Neural progenitor cell (in vitro differentiated cells): ENCODE results near the gene BMP15. TPM values are rescaled to one million over a fixed set of nuclear protein-coding genes. Genes with fewer than 3 reads are reported as not detected.

Experiments
- DNase-seq: peaks from one replicate; pipeline ENCODE4 v3.0.0-alpha.2; 2016; ENCODE audit warnings: low spot score
- H2AFZ ChIP-seq: fragments of 200-600 bp; sonication (generic); replicated peaks from 2 replicates; pipeline ENCODE4 v1.6.1; 2016; ENCODE audit warnings: antibody characterized with exemption
- H3F3A ChIP-seq: fragments of 200-600 bp; sonication (generic); 2 replicates; pipeline ENCODE4 v1.6.1; 2016; ENCODE audit warnings: antibody characterized with exemption, low read depth
- H3K27ac ChIP-seq: fragments of 200-600 bp; sonication (generic); 2 replicates; pipeline ENCODE4 v1.5.1; 2016; ENCODE audit warnings: mild to moderate bottlenecking
- H3K27me3 ChIP-seq: fragments of 200-600 bp; sonication (generic); 2 replicates; pipeline ENCODE4 v1.6.1; 2016; ENCODE audit warnings: mild to moderate bottlenecking, moderate library complexity
- H3K36me3 ChIP-seq: fragments of 200-600 bp; sonication (generic); 2 replicates; pipeline ENCODE4 v1.5.1; 2016
- H3K4me1 ChIP-seq: fragments of 200-600 bp; sonication (generic); 2 replicates; pipeline ENCODE4 v1.6.1; 2016; ENCODE audit warnings: mixed run types
- H3K4me2 ChIP-seq: fragments of 200-600 bp; sonication (generic); 2 replicates; pipeline ENCODE4 v1.6.1; 2016
- H3K4me3 ChIP-seq: fragments of 200-600 bp; sonication (generic); 2 replicates; pipeline ENCODE4 v1.5.1; 2016
- H3K79me2 ChIP-seq: fragments of 200-600 bp; sonication (generic); 2 replicates; pipeline ENCODE4 v1.6.1; 2016; ENCODE audit warnings: low read depth
- H3K9ac ChIP-seq: fragments of 200-600 bp; sonication (generic); 2 replicates; pipeline ENCODE4 v1.6.1; 2016
- H3K9me3 ChIP-seq: fragments of 200-600 bp; sonication (generic); 2 replicates; pipeline ENCODE4 v1.5.1; 2016; ENCODE audit warnings: low read depth
- H4K20me1 ChIP-seq: fragments of 200-600 bp; sonication (generic); 2 replicates; pipeline ENCODE4 v1.6.1; 2016; ENCODE audit warnings: low read depth
- H3K27ac Mint-ChIP-seq: 3 replicates; pipeline ENCODE4 v1.8.0; 2021; ENCODE audit warnings: mixed read lengths
- H3K27me3 Mint-ChIP-seq: 2 replicates; pipeline ENCODE4 v1.8.0; 2022; ENCODE audit warnings: low read depth, mild to moderate bottlenecking, inconsistent platforms, moderate library complexity, mixed read lengths; ENCODE audit not compliant: insufficient read depth
- H3K36me3 Mint-ChIP-seq: 3 replicates; pipeline ENCODE4 v1.8.0; 2021; ENCODE audit warnings: mixed read lengths
- H3K4me1 Mint-ChIP-seq: 3 replicates; pipeline ENCODE4 v1.8.0; 2021; ENCODE audit warnings: mixed read lengths
- H3K4me3 Mint-ChIP-seq: 3 replicates; pipeline ENCODE4 v1.8.0; 2021; ENCODE audit warnings: mild to moderate bottlenecking, moderate library complexity, mixed read lengths
- H3K9me3 Mint-ChIP-seq: 3 replicates; pipeline ENCODE4 v1.8.0; 2020; ENCODE audit warnings: mixed read lengths
- CTCF ChIP-seq: fragments of 200-600 bp; sonication (generic); IDR thresholded peaks from 2 replicates; pipeline ENCODE4 v1.5.1; 2017; ENCODE audit warnings: antibody characterized with exemption, mild to moderate bottlenecking
- EZH2 ChIP-seq: fragments of 200-600 bp; sonication (generic); IDR thresholded peaks from 2 replicates; pipeline ENCODE4 v1.6.1; 2017; ENCODE audit warnings: antibody characterized with exemption, mild to moderate bottlenecking, moderate library complexity
- EZH2phosphoT487 ChIP-seq: fragments of 200-600 bp; sonication (generic); IDR thresholded peaks from 2 replicates; pipeline ENCODE4 v1.6.1; 2017; ENCODE audit warnings: antibody characterized with exemption
- total RNA-seq: library from RNA; depleted of rRNA; stranded (reverse); fragments of >200 nt; gene quantifications from 2 replicates; pipeline ENCODE4 v1.2.3, GENCODE V29; 2015; ENCODE audit warnings: low replicate concordance

BMP15 gene
- total RNA-seq, 1 donor from 2014 or later: not detected

GRCh38 chrX:50913520-50913919, 3.0 kb downstream of the BMP15 start:
- no peaks in the 10 kb centered on the region for H3K27me3 Mint-ChIP-seq
- no peak for DNase-seq

GRCh38 chrX:50920132-50920531, 9.6 kb downstream of the BMP15 start:
- peak; percentile 22 for DNase-seq
- Mint-ChIP-seq H3K4me3 (no peak overlapping the region), H3K36me3 (no peaks in the 10 kb centered on the region), H3K27ac (no peak overlapping the region), H3K9me3 (peaks cover 10% of the 10 kb centered on the region), H3K4me1 (no peaks in the 10 kb centered on the region), H3K27me3 (no peaks in the 10 kb centered on the region)
- H3K79me2 ChIP-seq: no peaks in the 10 kb centered on the region
- no peak overlapping the region for H3K27ac ChIP-seq
- no peaks in the 10 kb centered on the region for H4K20me1 ChIP-seq
- H2AFZ ChIP-seq: no peak overlapping the region
- no peaks in the 10 kb centered on the region for H3K4me1 ChIP-seq
- no peaks in the 10 kb centered on the region for H3K36me3 ChIP-seq
- H3F3A ChIP-seq: no peaks in the 10 kb centered on the region
- no peaks in the 10 kb centered on the region for H3K27me3 ChIP-seq
- H3K4me2 ChIP-seq: no peak overlapping the region
- no peak overlapping the region for H3K4me3 ChIP-seq
- no peak for TF ChIP-seq EZH2phosphoT487
- peak; percentile 54 for TF ChIP-seq CTCF
- no peak for TF ChIP-seq EZH2
- H3K9me3 ChIP-seq: no peaks in the 10 kb centered on the region
- H3K9ac ChIP-seq: no peak overlapping the region

More at GRCh38 chrX:50913520-50913919, 3.0 kb downstream of the BMP15 start:
- Histone ChIP-seq H3K9me3 (no peaks in the 10 kb centered on the region), H3F3A (no peaks in the 10 kb centered on the region), H3K4me3 (no peak overlapping the region), H3K4me2 (no peak overlapping the region), H3K27ac (no peak overlapping the region), H3K36me3 (no peaks in the 10 kb centered on the region), H2AFZ (no peak overlapping the region), H3K9ac (no peak overlapping the region), H3K79me2 (no peaks in the 10 kb centered on the region), H3K4me1 (no peaks in the 10 kb centered on the region), H4K20me1 (no peaks in the 10 kb centered on the region), H3K27me3 (no peaks in the 10 kb centered on the region)
- no peak overlapping the region for H3K27ac Mint-ChIP-seq
- H3K36me3 Mint-ChIP-seq: no peaks in the 10 kb centered on the region
- H3K9me3 Mint-ChIP-seq: no peaks in the 10 kb centered on the region
- TF ChIP-seq EZH2 (no peak), EZH2phosphoT487 (no peak), CTCF (no peak)
- H3K4me1 Mint-ChIP-seq: no peaks in the 10 kb centered on the region
- H3K4me3 Mint-ChIP-seq: no peak overlapping the region

- H3K9me3 Mint-ChIP-seq: peaks cover 10% of the 10 kb centered on the region
- no peak overlapping the region for H2AFZ ChIP-seq
Measured at GRCh38 chrX:50927127-50927526, 16.6 kb downstream of the BMP15 start.

More at GRCh38 chrX:50927127-50927526, 16.6 kb downstream of the BMP15 start:
- Mint-ChIP-seq H3K4me1 (no peaks in the 10 kb centered on the region), H3K4me3 (no peak overlapping the region), H3K36me3 (no peaks in the 10 kb centered on the region), H3K27me3 (no peaks in the 10 kb centered on the region), H3K27ac (no peak overlapping the region)
- TF ChIP-seq EZH2 (no peak), EZH2phosphoT487 (no peak), CTCF (no peak)
- no peaks in the 10 kb centered on the region for H4K20me1 ChIP-seq
- H3F3A ChIP-seq: no peaks in the 10 kb centered on the region
- no peak overlapping the region for H3K4me2 ChIP-seq
- H3K36me3 ChIP-seq: no peaks in the 10 kb centered on the region
- H3K4me3 ChIP-seq: no peak overlapping the region
- no peak overlapping the region for H3K9ac ChIP-seq
- H3K79me2 ChIP-seq: no peaks in the 10 kb centered on the region
- no peaks in the 10 kb centered on the region for H3K27me3 ChIP-seq
- H3K27ac ChIP-seq: no peak overlapping the region
- no peaks in the 10 kb centered on the region for H3K4me1 ChIP-seq
- no peak for DNase-seq
- no peaks in the 10 kb centered on the region for H3K9me3 ChIP-seq
